Liver (tissue), 9 donors: ENCODE results near the gene MRGPRX1. TPM values are rescaled to one million over a fixed set of nuclear protein-coding genes. Genes with fewer than 3 reads are reported as not detected.

Experiments used
- DNase-seq: peaks from one replicate; pipeline ENCODE4 v3.0.0-alpha.2; 2017; ENCODE audit warnings: low spot score
- H3K27ac ChIP-seq, 2 donors: one replicate each; pipeline ENCODE4 v1.7.0; 2013; ENCODE audit warnings: inconsistent platforms in 2 of 2, low read length in 2 of 2, control low read depth in 1 of 2, low read depth in 1 of 2, mild to moderate bottlenecking in 1 of 2
- H3K27me3 ChIP-seq, 4 donors: one replicate each; pipeline versions ENCODE4 v1.6.1 to v1.7.0; 2013; ENCODE audit warnings: low read length in 3 of 4, inconsistent platforms in 1 of 4, mild to moderate bottlenecking in 1 of 4, moderate library complexity in 1 of 4; ENCODE audit not compliant: control insufficient read depth in 4 of 4, insufficient read depth in 4 of 4
- H3K36me3 ChIP-seq, 4 donors: one replicate each; pipeline versions ENCODE4 v1.6.1 to v1.7.0; 2013; ENCODE audit warnings: low read length in 3 of 4, mild to moderate bottlenecking in 3 of 4, low read depth in 1 of 4, moderate library complexity in 1 of 4; ENCODE audit not compliant: control insufficient read depth in 4 of 4, insufficient read depth in 3 of 4
- H3K4me1 ChIP-seq, 4 donors: one replicate each; pipeline versions ENCODE4 v1.6.1 to v1.7.0; 2013; ENCODE audit warnings: low read length in 3 of 4, mild to moderate bottlenecking in 3 of 4, moderate library complexity in 1 of 4; ENCODE audit not compliant: control insufficient read depth in 4 of 4, insufficient read depth in 4 of 4
- H3K4me3 ChIP-seq, 3 donors: one replicate each; pipeline versions ENCODE4 v1.6.1 to v1.7.0; 2013; ENCODE audit warnings: low read length in 3 of 3, control low read depth in 1 of 3, low read depth in 1 of 3, mild to moderate bottlenecking in 1 of 3
- H3K9ac ChIP-seq, 2 donors: one replicate each; pipeline ENCODE4 v1.7.0; 2013; ENCODE audit warnings: low read length in 2 of 2, mild to moderate bottlenecking in 2 of 2, moderate library complexity in 2 of 2, control low read depth in 1 of 2, low read depth in 1 of 2
- H3K9me3 ChIP-seq, 4 donors: one replicate each; pipeline versions ENCODE4 v1.6.1 to v1.7.0; 2013; ENCODE audit warnings: low read length in 3 of 4; ENCODE audit not compliant: control insufficient read depth in 4 of 4
- ATF3 ChIP-seq: IDR thresholded peaks from 2 replicates; pipeline ENCODE4 v1.6.1; 2016; ENCODE audit warnings: antibody characterized with exemption
- EGR1 ChIP-seq, 2 donors: IDR thresholded peaks; 2 replicates each; pipeline ENCODE4 v1.6.1; 2016 to 2018; ENCODE audit warnings: antibody characterized with exemption in 2 of 2, low read depth in 2 of 2
- FOXA2 ChIP-seq: IDR thresholded peaks from 2 replicates; pipeline ENCODE4 v1.6.1; 2016; ENCODE audit warnings: antibody characterized with exemption
- GABPA ChIP-seq, 2 donors: IDR thresholded peaks in 1 of 2; conservative IDR thresholded peaks in 1 of 2; 2 replicates each; pipeline ENCODE4 v1.6.1; 2016; ENCODE audit warnings: antibody characterized with exemption in 2 of 2, mild to moderate bottlenecking in 1 of 2, moderate library complexity in 1 of 2
- HNF4A ChIP-seq, 2 donors: conservative IDR thresholded peaks; 2 replicates each; pipeline ENCODE4 v1.6.1; 2016; ENCODE audit warnings: antibody characterized with exemption in 2 of 2, mild to moderate bottlenecking in 2 of 2
- JUND ChIP-seq, 2 donors: IDR thresholded peaks; 2 replicates each; pipeline ENCODE4 v1.6.1; 2016; ENCODE audit warnings: antibody characterized with exemption in 2 of 2
- NR2F2 ChIP-seq: IDR thresholded peaks from 2 replicates; pipeline ENCODE4 v1.6.1; 2016; ENCODE audit warnings: antibody characterized with exemption
- RAD21 ChIP-seq, 2 donors: IDR thresholded peaks; 2 replicates each; pipeline ENCODE4 v1.6.1; 2016; ENCODE audit warnings: antibody characterized with exemption in 2 of 2, mild to moderate bottlenecking in 2 of 2
- REST ChIP-seq: IDR thresholded peaks from 2 replicates; pipeline ENCODE4 v1.6.1; 2016; ENCODE audit warnings: antibody characterized with exemption, mild to moderate bottlenecking
- RXRA ChIP-seq, 2 donors: IDR thresholded peaks; 2 replicates each; pipeline ENCODE4 v1.6.1; 2017 to 2018; ENCODE audit warnings: antibody characterized with exemption in 2 of 2, mild to moderate bottlenecking in 1 of 2
- SP1 ChIP-seq: IDR thresholded peaks from 2 replicates; pipeline ENCODE4 v1.6.1; 2018; ENCODE audit warnings: antibody characterized with exemption, mild to moderate bottlenecking
- TAF1 ChIP-seq: conservative IDR thresholded peaks from 2 replicates; pipeline ENCODE4 v1.6.1; 2016; ENCODE audit warnings: antibody characterized with exemption, mild to moderate bottlenecking
- YY1 ChIP-seq: IDR thresholded peaks from 2 replicates; pipeline ENCODE4 v1.6.1; 2016; ENCODE audit warnings: antibody characterized with exemption, mild to moderate bottlenecking
- ZBTB33 ChIP-seq: IDR thresholded peaks from 2 replicates; pipeline ENCODE4 v1.6.1; 2016; ENCODE audit warnings: antibody characterized with exemption
- WGBS: extraction: QIAGEN DNeasy Blood & Tissue Kit; methylation state at CpG from one replicate; pipeline ENCODE4 v1.1.7; 2013; 5-methylcytosine and 5-hydroxymethylcytosine counted together
- polyA plus RNA-seq, 2 donors: library from polyadenylated mRNA; stranded (reverse) in 1 of 2; unstranded in 1 of 2; fragments of 200-250 nt in 1 of 2; fragments of >200 nt in 1 of 2; fragmentation: Nextera tagmentation in 1 of 2; extraction: Ambion mirVana in 1 of 2; gene quantifications; one replicate each; pipeline versions ENCODE4 v1.2.1 to v1.2.3, GENCODE V29; 2013 to 2015
- total RNA-seq, 2 donors: library from RNA; depleted of rRNA; stranded (reverse); fragments of >200 nt; gene quantifications; one replicate each; pipeline ENCODE4 v1.2.3, GENCODE V29; 2014
- TF ChIP-seq, protein P1 (sequence below): fragments of 150-350 bp; IDR thresholded peaks from 2 replicates; pipeline ENCODE4 v1.5.1; 2017; ENCODE audit warnings: improper control_type of control experiment, low read depth, low read length; ENCODE audit not compliant: missing input control
- TF ChIP-seq, protein P2 (sequence below): IDR thresholded peaks from 2 replicates; pipeline ENCODE4 v1.6.1; 2016; ENCODE audit warnings: antibody characterized with exemption
- donor health status: healthy.
- donor health status: healthy.
- donor health status: healthy.
- donor health status: healthy.
- donor health status: healthy.

Gene MRGPRX1
- total and polyA plus RNA-seq, 4 donors: not detected

DNA sequence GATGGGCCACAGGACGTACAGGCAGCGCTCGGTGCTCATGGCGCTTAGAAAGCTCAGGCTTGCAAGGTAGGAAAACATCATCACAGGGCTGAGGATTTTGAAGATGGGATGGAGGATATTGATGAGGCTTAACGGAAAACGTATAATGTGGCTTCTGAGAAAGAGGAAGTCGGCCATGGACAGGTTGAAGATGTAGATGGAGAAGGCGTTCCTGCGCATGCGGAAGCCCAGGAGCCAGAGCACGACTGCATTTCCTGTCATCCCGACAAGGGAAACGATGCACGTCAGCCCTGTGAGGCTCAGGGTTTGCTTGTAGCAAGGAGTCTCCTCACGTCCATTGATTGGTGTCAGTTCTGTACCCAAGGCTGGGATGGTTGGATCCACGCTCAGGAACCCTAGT lies 17.4 kb upstream of the MRGPRX1 start:
- 87% methylated on average over 16 of the region's 16 CpGs for WGBS
- TF ChIP-seq TAF1 (no peak), RAD21 (IDR thresholded peaks at IDR 0.05) (no peak), YY1 (no peak), FOXA2 (no peak)
- TF ChIP-seq, protein P1, sequence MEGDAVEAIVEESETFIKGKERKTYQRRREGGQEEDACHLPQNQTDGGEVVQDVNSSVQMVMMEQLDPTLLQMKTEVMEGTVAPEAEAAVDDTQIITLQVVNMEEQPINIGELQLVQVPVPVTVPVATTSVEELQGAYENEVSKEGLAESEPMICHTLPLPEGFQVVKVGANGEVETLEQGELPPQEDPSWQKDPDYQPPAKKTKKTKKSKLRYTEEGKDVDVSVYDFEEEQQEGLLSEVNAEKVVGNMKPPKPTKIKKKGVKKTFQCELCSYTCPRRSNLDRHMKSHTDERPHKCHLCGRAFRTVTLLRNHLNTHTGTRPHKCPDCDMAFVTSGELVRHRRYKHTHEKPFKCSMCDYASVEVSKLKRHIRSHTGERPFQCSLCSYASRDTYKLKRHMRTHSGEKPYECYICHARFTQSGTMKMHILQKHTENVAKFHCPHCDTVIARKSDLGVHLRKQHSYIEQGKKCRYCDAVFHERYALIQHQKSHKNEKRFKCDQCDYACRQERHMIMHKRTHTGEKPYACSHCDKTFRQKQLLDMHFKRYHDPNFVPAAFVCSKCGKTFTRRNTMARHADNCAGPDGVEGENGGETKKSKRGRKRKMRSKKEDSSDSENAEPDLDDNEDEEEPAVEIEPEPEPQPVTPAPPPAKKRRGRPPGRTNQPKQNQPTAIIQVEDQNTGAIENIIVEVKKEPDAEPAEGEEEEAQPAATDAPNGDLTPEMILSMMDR: no peak
- Histone ChIP-seq H3K9me3 (no peaks in the 10 kb centered on the region), H3K9ac (no peak overlapping the region), H3K36me3 (no peaks in the 10 kb centered on the region), H3K4me1 (no peaks in the 10 kb centered on the region), H3K27ac (no peak overlapping the region), H3K27me3 (peaks cover 0 to 9% (median 0%) of the 10 kb centered on the region in 4 donors), H3K4me3 (no peak overlapping the region)
- no peak for DNase-seq

- no peaks in the 10 kb centered on the region for H3K36me3 ChIP-seq
- DNase-seq: no peak
- WGBS: 73% methylated on average over 5 of the region's 5 CpGs
- H3K4me1 ChIP-seq: no peaks in the 10 kb centered on the region
- H3K27ac ChIP-seq: no peak overlapping the region
- H3K9me3 ChIP-seq: no peaks in the 10 kb centered on the region
- H3K9ac ChIP-seq: no peak overlapping the region
- peaks cover 0 to 9% (median 2%) of the 10 kb centered on the region in 4 donors for H3K27me3 ChIP-seq
- no peak overlapping the region for H3K4me3 ChIP-seq
- TF ChIP-seq JUND (IDR thresholded peaks at IDR 0.05) (no peak), RXRA (IDR thresholded peaks at IDR 0.05) (no peak), REST (no peak), SP1 (no peak), HNF4A (conservative IDR thresholded peaks at IDR 0.05) (no peak), FOXA2 (no peak), YY1 (no peak), NR2F2 (no peak), EGR1 (IDR thresholded peaks at IDR 0.05; ENCODE audit: low read depth in 2 of 2) (no peak), GABPA (IDR thresholded peaks at IDR 0.05 in 1 of 2, conservative IDR thresholded peaks at IDR 0.05 in 1 of 2) (no peak), ZBTB33 (no peak), TAF1 (no peak), ATF3 (no peak)
- TF ChIP-seq, protein P1: no peak
- TF ChIP-seq, protein P2, sequence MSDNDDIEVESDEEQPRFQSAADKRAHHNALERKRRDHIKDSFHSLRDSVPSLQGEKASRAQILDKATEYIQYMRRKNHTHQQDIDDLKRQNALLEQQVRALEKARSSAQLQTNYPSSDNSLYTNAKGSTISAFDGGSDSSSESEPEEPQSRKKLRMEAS: no peak
Measured at GRCh38 chr11:18936002-18936673, 3.1 kb downstream of the MRGPRX1 start.
